B cell (primary cell): ENCODE data around the gene CENPF.

ENCODE experiments used
- EZH2 ChIP-seq: IDR thresholded peaks from 2 replicates; pipeline ENCODE4 v1.6.1; 2012; ENCODE audit warnings: borderline replicate concordance, low read depth, mild to moderate bottlenecking, moderate library complexity, low read length; ENCODE audit not compliant: insufficient read depth, poor library complexity, severe bottlenecking
- TF ChIP-seq, protein P1 (sequence below): fragments of 200-600 bp; IDR thresholded peaks from one replicate; pipeline ENCODE4 v1.8.0; 2022; ENCODE audit warnings: antibody characterized with exemption, mild to moderate bottlenecking

DNA sequence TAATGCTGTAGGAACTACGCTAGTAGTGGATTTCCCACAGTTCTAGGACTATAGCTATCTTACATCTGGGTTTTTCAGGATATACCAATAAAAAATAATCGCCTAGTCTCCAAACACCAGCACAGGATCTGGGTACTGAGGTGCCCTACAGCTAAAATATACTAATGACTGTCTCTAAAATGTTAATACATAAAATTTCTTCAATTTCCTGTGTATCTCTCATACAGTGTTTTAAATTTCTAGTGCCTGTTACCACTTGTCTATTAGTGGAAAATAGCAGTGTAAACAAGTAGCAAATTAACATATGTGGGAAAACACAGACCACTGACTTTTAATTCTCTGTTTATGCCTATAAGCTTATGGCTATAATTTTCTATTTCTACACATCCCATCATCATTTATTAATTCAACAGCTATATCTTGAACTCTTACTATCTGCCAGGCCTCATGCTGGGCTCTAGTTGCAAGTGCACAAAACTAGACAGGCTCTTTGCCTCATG lies 35.5 kb upstream of the CENPF start:
- TF ChIP-seq EZH2: no peak
- TF ChIP-seq, protein P1, sequence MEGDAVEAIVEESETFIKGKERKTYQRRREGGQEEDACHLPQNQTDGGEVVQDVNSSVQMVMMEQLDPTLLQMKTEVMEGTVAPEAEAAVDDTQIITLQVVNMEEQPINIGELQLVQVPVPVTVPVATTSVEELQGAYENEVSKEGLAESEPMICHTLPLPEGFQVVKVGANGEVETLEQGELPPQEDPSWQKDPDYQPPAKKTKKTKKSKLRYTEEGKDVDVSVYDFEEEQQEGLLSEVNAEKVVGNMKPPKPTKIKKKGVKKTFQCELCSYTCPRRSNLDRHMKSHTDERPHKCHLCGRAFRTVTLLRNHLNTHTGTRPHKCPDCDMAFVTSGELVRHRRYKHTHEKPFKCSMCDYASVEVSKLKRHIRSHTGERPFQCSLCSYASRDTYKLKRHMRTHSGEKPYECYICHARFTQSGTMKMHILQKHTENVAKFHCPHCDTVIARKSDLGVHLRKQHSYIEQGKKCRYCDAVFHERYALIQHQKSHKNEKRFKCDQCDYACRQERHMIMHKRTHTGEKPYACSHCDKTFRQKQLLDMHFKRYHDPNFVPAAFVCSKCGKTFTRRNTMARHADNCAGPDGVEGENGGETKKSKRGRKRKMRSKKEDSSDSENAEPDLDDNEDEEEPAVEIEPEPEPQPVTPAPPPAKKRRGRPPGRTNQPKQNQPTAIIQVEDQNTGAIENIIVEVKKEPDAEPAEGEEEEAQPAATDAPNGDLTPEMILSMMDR: no peak
